DMS 273 treated with DMSO at 0.1 percent for 48 hours (cell line): ENCODE results near the gene GH2.
"Not testable (repeated sequence)": the region's sequence is repeated elsewhere in the genome, so short reads cannot be mapped to it uniquely, and the experiment has no call there.

ENCODE experiments used
- DNase-seq: peaks from one replicate; lab custom pipeline; 2025; lab: John Stamatoyannopoulos, UW

GH2 gene

DNA sequence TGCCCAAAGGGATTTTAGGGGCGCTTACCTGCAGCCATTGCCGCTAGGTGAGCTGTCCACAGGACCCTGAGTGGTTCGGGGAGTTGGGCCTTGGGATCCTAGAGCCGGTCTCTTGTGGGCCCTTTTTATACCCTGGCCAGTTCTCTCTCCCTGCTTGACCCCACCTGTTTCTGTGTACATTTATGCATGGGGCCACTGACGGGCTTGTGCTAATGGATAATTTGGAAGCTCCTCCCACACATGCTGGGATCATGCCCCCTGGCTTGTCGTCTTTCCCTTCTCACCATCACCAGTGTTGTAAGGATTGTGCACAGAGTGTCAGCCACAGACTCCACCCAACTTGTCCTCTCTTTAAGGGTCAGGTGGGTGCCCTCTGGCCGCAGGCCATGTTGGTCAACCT lies 8.2 kb downstream of the GH2 start, which contains the start of gene CSH2:
TSS of gene CSH2 (minus strand) at position 101 of the 400 bp plus-strand sequence. CDS start at position 38, 63 bp downstream.
- DNase-seq: not testable (repeated sequence)

GRCh38 chr17:63871646-63872365 lies 9.9 kb downstream of the GH2 start:
- DNase-seq: not testable (repeated sequence)

DNA sequence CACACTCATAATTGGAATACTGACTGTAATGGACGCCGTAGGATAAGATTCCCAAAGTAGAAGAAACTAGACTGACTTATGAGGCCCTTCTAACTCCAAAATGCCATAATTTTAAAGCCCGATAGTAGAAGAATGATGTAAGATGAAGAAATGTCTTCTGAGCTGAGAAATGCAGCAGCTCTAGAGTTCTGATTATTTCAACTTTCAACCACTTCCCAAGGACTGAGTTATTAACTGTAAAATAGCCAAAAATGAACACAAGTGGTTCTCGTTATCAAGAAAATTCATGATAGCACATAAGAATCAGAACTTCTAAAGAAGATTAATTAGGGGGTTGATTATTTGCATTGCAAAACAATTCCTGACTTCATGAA lies 11.5 kb downstream of the GH2 start:
- DNase-seq: not testable (repeated sequence)

- not testable (repeated sequence) for DNase-seq
These were observed 12.1 kb downstream of the GH2 start for GRCh38 chr17:63869491-63870291.

GRCh38 chr17:63866625-63867024 lies 15.1 kb downstream of the GH2 start:
- not testable (repeated sequence) for DNase-seq

DNA sequence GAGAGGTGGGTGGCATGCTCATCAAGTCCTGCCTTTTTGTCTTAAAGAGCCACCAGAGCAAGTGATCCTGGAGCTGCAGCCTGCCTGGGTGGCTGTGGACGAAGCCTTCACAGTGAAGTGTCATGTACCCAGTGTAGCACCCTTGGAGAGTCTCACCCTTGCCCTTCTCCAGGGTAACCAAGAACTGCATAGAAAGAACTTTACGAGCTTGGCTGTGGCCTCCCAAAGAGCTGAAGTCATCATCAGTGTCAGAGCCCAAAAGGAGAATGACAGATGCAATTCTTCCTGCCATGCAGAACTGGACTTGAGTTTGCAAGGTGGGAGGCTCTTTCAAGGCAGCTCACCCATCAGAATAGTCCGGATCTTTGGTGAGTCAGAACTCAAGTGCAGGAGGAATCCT lies 22.5 kb downstream of the GH2 start:
- no peak for DNase-seq

GRCh38 chr17:63856425-63856824 lies 25.3 kb downstream of the GH2 start:
- not testable (repeated sequence) for DNase-seq

- DNase-seq: no peak
These were observed 26.6 kb downstream of the GH2 start for GRCh38 chr17:63855185-63855584.

- DNase-seq: no peak
These were observed 27.0 kb downstream of the GH2 start for GRCh38 chr17:63854709-63855108.

DNA sequence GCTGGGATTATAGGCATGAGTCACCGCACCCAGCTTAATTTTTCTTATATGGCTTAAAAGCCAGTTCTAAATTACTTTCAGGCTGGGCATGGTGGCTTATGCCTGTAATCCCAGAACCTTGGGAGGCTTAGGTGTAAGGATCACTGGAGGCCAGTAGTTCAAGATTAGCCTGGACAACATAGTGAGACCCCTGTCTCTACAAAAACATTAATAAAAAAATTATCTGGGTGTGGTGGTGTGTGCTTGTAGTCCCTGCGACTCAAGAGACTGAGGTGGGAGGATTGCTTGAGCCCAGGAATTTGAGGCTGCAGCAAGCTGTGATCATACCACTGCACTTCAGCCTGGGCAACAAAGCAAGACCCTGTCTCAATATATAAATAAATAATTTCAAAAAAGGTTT lies 28.5 kb downstream of the GH2 start:
- no peak for DNase-seq

DNA sequence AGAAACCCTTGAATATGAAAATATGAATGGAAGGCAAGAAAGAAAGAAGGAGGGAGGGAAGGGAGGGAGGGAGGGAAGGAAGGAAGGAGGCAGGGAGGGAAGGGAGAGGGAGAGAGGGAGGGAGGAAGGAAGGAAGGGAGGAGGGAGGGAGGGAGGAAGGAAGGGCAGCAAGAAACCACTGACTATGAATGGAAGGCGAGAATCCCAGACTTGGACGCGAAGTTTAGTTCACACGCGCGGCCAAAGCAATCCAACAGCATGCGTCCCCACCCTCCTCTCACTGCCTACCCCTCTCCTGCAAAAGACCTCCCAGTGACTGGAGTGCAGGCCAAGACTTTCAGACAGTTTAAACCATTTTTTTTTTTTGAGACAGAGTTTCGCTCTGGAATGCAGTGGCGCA lies 31.3 kb downstream of the GH2 start:
- no peak for DNase-seq

DNA sequence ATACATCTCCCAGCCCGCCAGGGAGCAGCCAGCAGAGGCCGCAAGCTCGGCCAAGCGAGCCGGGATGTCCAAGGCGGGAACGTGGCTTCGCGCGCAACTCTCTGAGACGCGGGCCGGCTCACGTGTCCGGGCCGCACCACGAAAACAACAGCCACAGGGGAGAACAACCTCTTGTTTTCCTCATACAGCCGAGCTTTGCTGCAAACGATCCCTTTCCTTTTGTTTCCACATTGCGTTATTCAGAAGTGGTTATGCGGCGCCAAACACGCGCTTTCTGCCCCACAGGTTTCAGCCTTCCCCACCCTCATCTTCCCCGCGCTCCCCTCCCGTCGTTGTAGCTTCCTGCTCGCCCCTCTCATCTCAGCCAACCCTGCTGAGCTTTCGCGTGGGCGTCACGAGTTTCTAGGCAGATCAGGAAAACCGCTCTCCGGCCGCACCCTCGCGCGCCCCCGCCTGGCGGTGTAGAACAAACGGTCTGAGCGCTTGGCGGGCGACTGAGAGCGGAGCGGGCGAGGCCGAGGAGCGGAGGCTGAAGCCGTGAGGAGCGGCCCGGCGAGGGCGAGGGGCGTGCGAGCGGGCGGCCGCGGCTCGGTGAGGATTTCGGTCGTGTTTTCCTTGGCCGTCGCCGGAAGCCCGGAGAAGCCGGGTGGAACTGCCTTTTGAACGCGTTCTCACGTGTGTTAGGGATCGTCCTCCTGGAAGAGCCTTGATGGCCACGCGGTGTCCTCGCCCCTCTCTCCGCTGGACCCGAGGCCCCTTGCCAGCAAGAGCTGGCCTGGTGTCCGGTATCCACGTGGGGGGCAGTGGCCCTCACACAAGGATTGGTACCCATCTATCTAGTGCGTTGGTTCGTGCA lies 32.7 kb downstream of the GH2 start:
- DNase-seq: no peak

DNA sequence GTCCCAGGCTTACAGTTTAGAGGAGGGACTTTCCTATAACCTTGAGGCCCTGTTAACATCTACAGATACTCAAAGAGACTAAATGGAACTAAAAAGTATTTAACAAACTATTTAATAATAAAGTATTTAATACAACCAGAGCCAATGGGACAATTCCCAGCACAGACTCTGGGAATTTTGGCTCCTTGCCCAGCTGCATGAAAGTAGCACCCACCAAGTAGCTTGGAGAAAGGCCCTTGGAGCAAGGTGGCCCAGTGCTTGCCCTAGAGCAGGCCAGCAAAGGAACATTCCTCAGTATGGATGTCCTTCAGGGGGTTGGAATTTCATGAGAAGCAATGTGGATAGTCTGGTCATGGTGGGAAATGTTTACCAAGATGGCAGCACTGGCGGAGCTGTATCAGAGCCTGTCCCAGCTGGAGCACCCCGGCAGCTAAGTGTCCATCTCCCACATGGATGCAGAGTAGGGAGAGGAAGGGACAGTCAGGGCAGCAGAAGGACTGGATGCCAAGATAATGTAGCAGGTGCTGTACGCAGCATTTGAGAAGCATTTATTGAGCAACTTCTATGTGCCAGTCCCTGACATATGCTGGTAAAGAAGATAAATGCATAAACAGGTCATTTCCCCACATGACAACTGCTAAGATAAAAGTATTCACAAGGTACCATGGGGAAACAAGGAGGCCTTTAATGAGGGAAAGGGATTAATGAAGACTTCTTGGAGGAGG lies 34.1 kb downstream of the GH2 start:
- no peak for DNase-seq

DNA sequence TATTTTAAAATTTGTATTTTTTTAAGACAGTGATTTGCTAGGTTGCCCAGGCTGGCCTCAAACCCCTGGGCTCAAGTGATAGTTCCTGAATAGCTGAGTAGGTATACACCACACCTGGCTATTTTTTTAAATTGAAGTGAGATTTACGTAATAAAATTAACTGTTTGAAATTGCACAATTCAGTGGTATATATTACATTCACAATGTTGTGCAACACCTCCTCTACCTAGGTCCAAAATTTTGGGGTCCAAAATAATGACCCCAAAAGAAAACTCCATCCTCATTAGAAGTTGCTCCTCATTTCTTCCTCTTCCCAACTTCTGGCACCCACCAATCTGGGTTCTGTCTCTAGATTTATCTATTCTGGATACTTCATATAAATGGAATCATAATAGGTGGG lies 36.2 kb downstream of the GH2 start:
- DNase-seq: no peak

GRCh38 chr17:63843910-63844677 lies 37.6 kb downstream of the GH2 start:
- no peak for DNase-seq

- peak; percentile 15 for DNase-seq
These were observed 38.3 kb downstream of the GH2 start for GRCh38 chr17:63843387-63843888.

DNA sequence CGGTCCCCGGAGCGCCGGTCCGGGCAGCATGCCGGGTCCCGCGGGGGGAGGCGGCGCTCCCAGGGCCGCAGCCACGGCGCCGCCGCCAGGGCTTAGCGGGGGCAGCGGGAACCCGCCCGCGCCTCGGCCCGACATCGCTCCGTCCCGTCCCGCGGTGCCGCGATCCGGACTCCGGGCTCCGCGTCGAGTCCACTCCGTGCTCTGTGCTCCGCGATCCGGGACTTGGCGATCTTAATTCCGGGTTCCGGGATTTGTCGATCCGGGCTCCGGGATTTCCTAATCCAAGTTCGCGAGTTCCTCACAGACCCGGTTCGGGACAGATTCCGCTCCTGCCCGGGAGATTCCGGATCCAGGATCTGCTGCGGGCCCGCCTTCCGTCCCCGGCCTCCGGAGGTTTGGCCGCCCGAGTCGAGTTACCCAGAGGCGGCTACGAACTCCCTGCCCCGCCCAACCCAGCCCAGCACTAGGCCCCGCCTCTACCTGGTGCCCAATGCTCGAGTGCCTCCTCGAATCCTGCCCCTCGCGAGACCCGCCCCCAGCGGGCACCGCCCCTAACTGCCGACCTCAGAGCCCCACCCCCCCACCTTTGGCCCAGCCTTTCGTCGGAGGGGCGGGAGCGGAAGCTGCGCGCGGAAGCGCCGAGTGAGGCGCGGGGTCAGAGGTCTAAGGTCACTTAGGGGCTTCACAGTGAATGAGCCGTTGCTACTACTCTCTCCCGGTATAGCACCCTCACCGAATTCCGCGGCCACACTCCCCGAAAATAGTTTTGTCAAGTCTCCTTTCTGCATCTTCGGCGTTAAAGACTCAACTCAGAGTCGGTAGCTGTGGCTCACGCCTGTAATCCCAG lies 39.0 kb downstream of the GH2 start, which contains the start of gene SMARCD2:
TSS of gene SMARCD2 (minus strand) at position 146 of the 847 bp plus-strand sequence. CDS start at position 135, 11 bp downstream.
- DNase-seq: peak; percentile 97

DNA sequence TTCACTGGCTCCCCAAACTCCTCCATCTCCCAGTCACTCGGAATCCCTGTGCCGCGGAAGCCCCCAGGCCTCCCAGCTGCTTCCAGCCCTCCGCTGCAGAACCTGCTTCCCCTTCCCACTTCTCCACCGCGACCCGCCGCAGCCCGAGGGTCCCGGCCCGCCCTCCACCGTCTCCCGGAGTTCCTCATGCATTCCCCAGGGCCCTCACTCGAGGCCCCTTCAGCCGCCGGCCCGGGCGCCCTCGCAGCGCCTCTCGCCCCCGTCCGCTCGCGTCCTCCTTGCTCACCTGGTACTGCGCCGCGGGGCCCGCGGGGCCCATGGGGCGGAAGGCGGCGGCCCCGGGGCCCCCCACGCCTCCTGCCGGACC lies 39.6 kb downstream of the GH2 start:
- DNase-seq: no peak

DNA sequence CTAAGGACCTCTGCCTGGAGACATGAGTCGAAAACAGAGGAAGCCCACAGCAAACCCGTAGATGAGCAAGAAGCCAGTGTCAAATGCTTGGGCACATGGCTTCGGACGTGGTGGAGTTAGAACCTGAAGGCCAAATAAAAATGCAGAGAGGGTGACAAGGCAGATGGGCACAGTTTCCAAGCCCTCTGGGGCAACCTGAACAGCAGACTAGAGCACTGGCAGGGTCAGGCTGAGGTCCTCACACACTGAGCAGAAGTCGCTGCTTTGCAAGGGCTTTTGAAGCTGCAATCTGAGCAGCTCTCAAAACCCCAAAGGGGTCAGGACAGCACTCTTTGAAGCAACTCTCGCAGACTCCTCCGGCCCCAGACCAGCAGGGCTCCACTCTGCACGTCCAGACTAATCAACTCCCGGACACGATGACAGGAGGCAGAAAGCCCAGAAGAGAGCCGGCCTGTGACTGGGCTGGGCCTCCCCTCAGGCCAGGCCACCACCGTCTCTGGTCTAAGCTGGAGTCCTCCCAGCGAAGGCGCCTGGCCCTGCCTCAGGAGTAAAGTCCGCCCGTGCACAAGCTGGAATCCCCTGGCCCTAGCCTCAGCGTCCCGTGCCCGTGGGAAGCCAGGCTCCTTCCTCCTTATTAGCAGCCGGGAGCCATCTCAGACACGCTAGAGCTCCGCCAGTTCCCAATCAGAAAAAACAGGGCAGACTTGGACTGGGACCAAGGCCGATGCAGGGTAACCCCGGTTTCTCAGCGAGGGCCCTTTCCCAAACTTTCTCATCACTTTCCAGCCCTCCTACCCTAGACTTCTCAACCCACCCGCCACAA lies 40.2 kb downstream of the GH2 start:
- DNase-seq: no peak
